Measurements from ENCODE around the gene EPS8L3.

DNA sequence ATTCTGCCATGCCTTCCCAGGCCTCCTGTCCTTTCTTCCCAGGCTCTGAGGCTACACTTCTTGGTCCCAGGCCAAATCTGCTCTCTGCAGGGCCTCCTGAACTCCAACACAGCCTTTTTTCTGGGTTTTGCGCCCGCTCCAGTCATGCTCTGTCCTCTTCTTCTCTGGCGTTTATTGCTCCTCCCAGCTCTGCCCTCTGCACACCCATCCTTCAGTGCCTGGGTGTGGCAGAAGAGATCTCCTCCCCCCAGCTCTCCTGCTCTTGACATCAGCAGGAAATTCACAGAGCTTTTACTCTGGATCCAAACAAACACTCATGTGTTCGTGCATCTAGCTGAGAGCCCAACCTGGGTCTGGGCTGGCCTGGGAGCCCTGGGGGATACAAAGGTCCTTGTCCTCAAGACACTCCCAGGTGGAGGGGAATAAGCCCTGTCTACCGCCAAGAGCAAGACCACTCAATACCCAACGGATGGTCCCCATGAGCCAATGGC lies 22.9 kb upstream of the EPS8L3 start:
- TF ChIP-seq EZH2 (optimal IDR thresholded peaks at IDR 0.05; ENCODE audit: low read depth, low read length) (no peak), EZH2phosphoT487 (IDR thresholded peaks at IDR 0.05; ENCODE audit: low read length) (no peak)
- TF ChIP-seq, protein P1, sequence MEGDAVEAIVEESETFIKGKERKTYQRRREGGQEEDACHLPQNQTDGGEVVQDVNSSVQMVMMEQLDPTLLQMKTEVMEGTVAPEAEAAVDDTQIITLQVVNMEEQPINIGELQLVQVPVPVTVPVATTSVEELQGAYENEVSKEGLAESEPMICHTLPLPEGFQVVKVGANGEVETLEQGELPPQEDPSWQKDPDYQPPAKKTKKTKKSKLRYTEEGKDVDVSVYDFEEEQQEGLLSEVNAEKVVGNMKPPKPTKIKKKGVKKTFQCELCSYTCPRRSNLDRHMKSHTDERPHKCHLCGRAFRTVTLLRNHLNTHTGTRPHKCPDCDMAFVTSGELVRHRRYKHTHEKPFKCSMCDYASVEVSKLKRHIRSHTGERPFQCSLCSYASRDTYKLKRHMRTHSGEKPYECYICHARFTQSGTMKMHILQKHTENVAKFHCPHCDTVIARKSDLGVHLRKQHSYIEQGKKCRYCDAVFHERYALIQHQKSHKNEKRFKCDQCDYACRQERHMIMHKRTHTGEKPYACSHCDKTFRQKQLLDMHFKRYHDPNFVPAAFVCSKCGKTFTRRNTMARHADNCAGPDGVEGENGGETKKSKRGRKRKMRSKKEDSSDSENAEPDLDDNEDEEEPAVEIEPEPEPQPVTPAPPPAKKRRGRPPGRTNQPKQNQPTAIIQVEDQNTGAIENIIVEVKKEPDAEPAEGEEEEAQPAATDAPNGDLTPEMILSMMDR (IDR thresholded peaks at IDR 0.05; ENCODE audit: low read length): no peak

Measured in MM.1S (cell line).